GM18868 (cell line): ENCODE measurements around the gene MEGF6.

ENCODE experiments used
- ATAC-seq: cut with Tn5 transposase; IDR thresholded peaks from one replicate; pipeline ENCODE4 v1.9.1; 2021; ENCODE audit warnings: mild to moderate bottlenecking, moderate library complexity; ENCODE audit not compliant: unreplicated experiment

The MEGF6 gene

GRCh38 chr1:3444736-3445135, 166.6 kb downstream of the MEGF6 start:
- no peak for ATAC-seq

GRCh38 chr1:3444298-3444697, 167.0 kb downstream of the MEGF6 start:
- no peak for ATAC-seq

- ATAC-seq: no peak
These were observed 167.5 kb downstream of the MEGF6 start for GRCh38 chr1:3443807-3444206.

GRCh38 chr1:3442901-3443300, 168.4 kb downstream of the MEGF6 start:
- no peak for ATAC-seq

- ATAC-seq: no peak
These were observed 169.0 kb downstream of the MEGF6 start for GRCh38 chr1:3442331-3442730.

GRCh38 chr1:3441880-3442279, 169.4 kb downstream of the MEGF6 start:
- no peak for ATAC-seq

- ATAC-seq: no peak
These were observed 169.9 kb downstream of the MEGF6 start for GRCh38 chr1:3441410-3441847.

GRCh38 chr1:3440711-3441409, 170.4 kb downstream of the MEGF6 start:
- no peak for ATAC-seq

GRCh38 chr1:3440300-3440681, 171.0 kb downstream of the MEGF6 start:
- ATAC-seq: no peak
